GM13976 (cell line): ENCODE data around the gene CYP11A1.

Experiments used
- DNase-seq: peaks from one replicate; pipeline ENCODE4 v3.0.0; 2012; ENCODE audit warnings: low spot score
- CTCF ChIP-seq: IDR thresholded peaks from 2 replicates; pipeline ENCODE4 v1.5.1; 2012; ENCODE audit warnings: borderline replicate concordance, mild to moderate bottlenecking; ENCODE audit not compliant: insufficient read depth; ENCODE audit errors: extremely low read depth, missing control alignments, control extremely low read depth
- in situ Hi-C: fragments of 300-500 bp; cut with MboI; formaldehyde crosslinking; loops from one replicate; pipeline ENCODE4 v1.12.0; 2022; ENCODE audit warnings: low sequenced_read_pairs, mixed read lengths, inconsistent platforms; ENCODE audit not compliant: unreplicated experiment

The CYP11A1 gene

GRCh38 chr15:74311734-74312444 lies 55.6 kb downstream of the CYP11A1 start:
- peak; percentile 69 for DNase-seq
- peak; percentile 9 for TF ChIP-seq CTCF
- in situ Hi-C loops, result no loop called here

- peak; percentile 82 for DNase-seq
- in situ Hi-C loops, result loop anchor here (5.0 kb wide), 1 partner anchor 181 kb away; no protein-coding TSS in a partner anchor
- peak; percentile 66 for TF ChIP-seq CTCF
Measured at GRCh38 chr15:74307827-74308811, 59.3 kb downstream of the CYP11A1 start.

- in situ Hi-C loops, result loop anchor here (5.0 kb wide), 1 partner anchor 179 kb away; no protein-coding TSS in a partner anchor
- DNase-seq, result no peak
- no peak for TF ChIP-seq CTCF
Measured at GRCh38 chr15:74306781-74307217, 60.6 kb downstream of the CYP11A1 start.

GRCh38 chr15:74305687-74306086 lies 61.8 kb downstream of the CYP11A1 start:
- no peak for TF ChIP-seq CTCF
- DNase-seq, result no peak
- in situ Hi-C loops, result loop anchor here (5.0 kb wide), 1 partner anchor 178 kb away; no protein-coding TSS in a partner anchor

- no peak for DNase-seq
- no peak for TF ChIP-seq CTCF
- in situ Hi-C loops, result no loop called here
Measured at GRCh38 chr15:74304431-74304830, 63.0 kb downstream of the CYP11A1 start.

- TF ChIP-seq CTCF, result no peak
- no peak for DNase-seq
- in situ Hi-C loops, result no loop called here
Measured at GRCh38 chr15:74303741-74304309, 63.6 kb downstream of the CYP11A1 start.
